ENCODE data around the gene SLC14A1. TPM values are rescaled to one million over a fixed set of nuclear protein-coding genes. Genes with fewer than 3 reads are reported as not detected.

Gene SLC14A1
- total RNA-seq, 1 experiment from 2014 or later: 2.3 TPM

GRCh38 chr18:45682181-45682580, 41.8 kb upstream of the SLC14A1 start:
- no peaks in the 10 kb centered on the region for H3K27me3 ChIP-seq (ENCODE audit: low read length)
- H4K20me1 ChIP-seq (ENCODE audit: low read length): no peaks in the 10 kb centered on the region
- no TSS peak for BruUV-seq (replicated peaks)
- H3K27ac ChIP-seq (ENCODE audit: low read length): no peak overlapping the region
- H3K9me2 ChIP-seq (replicated peaks; ENCODE audit: low read length): no peaks in the 10 kb centered on the region
- H3F3A ChIP-seq (ENCODE audit: low read length, unreplicated experiment): no peaks in the 10 kb centered on the region
- no peak for ATAC-seq
- no peaks in the 10 kb centered on the region for H3K36me3 ChIP-seq (ENCODE audit: low read depth, low read length)
- H3K9ac ChIP-seq (ENCODE audit: low read length): no peak overlapping the region
- H3K4me3 ChIP-seq (ENCODE audit: low read length): no peak overlapping the region
- H3K9me3 ChIP-seq (ENCODE audit: low read length): no peaks in the 10 kb centered on the region
- no peaks in the 10 kb centered on the region for H3K79me2 ChIP-seq (ENCODE audit: low read length)
- intact Hi-C loops (cut with micrococcal nuclease): no loop called here
- no peaks in the 10 kb centered on the region for H3K4me1 ChIP-seq (ENCODE audit: insufficient read depth, low read length)
- no peak overlapping the region for H3K4me2 ChIP-seq (ENCODE audit: low read length)
- ChIA-PET CTCF (no interaction called here), POLR2A (ENCODE audit: unreplicated experiment) (no interaction called here)
- DNase-seq: no peak
- TF ChIP-seq EZH2 (IDR thresholded peaks at IDR 0.05; ENCODE audit: low read length, unreplicated experiment) (no peak), CTCF (conservative IDR thresholded peaks at IDR 0.05; ENCODE audit: low read depth, low read length) (no peak), EZH2phosphoT487 (IDR thresholded peaks at IDR 0.05; ENCODE audit: borderline replicate concordance, low read length) (no peak)
- H2AFZ ChIP-seq (ENCODE audit: low read length): no peak overlapping the region

- H3K9me2 ChIP-seq (replicated peaks; ENCODE audit: low read length): no peaks in the 10 kb centered on the region
- intact Hi-C loops (cut with micrococcal nuclease): no loop called here
- no peaks in the 10 kb centered on the region for H3K4me1 ChIP-seq (ENCODE audit: insufficient read depth, low read length)
- ChIA-PET POLR2A (ENCODE audit: unreplicated experiment) (no interaction called here), CTCF (no interaction called here)
- BruUV-seq (replicated peaks): no TSS peak
- DNase-seq (no peak), ATAC-seq (no peak)
- no peaks in the 10 kb centered on the region for H3F3A ChIP-seq (ENCODE audit: low read length, unreplicated experiment)
- H2AFZ ChIP-seq (ENCODE audit: low read length): no peak overlapping the region
- H3K79me2 ChIP-seq (ENCODE audit: low read length): no peaks in the 10 kb centered on the region
- no peaks in the 10 kb centered on the region for H4K20me1 ChIP-seq (ENCODE audit: low read length)
- no peak overlapping the region for H3K4me3 ChIP-seq (ENCODE audit: low read length)
- no peaks in the 10 kb centered on the region for H3K9me3 ChIP-seq (ENCODE audit: low read length)
- no peak overlapping the region for H3K4me2 ChIP-seq (ENCODE audit: low read length)
- H3K36me3 ChIP-seq (ENCODE audit: low read depth, low read length): no peaks in the 10 kb centered on the region
- no peak overlapping the region for H3K9ac ChIP-seq (ENCODE audit: low read length)
- no peak overlapping the region for H3K27ac ChIP-seq (ENCODE audit: low read length)
- no peak for TF ChIP-seq CTCF (conservative IDR thresholded peaks at IDR 0.05; ENCODE audit: low read depth, low read length)
- no peak for TF ChIP-seq EZH2phosphoT487 (IDR thresholded peaks at IDR 0.05; ENCODE audit: borderline replicate concordance, low read length)
- no peak for TF ChIP-seq EZH2 (IDR thresholded peaks at IDR 0.05; ENCODE audit: low read length, unreplicated experiment)
- no peaks in the 10 kb centered on the region for H3K27me3 ChIP-seq (ENCODE audit: low read length)
These were observed 39.5 kb upstream of the SLC14A1 start for GRCh38 chr18:45684341-45685115.

GRCh38 chr18:45686891-45687611, 36.9 kb upstream of the SLC14A1 start:
- ATAC-seq: no peak
- Histone ChIP-seq H3K4me2 (ENCODE audit: low read length) (no peak overlapping the region), H3F3A (ENCODE audit: low read length, unreplicated experiment) (no peaks in the 10 kb centered on the region), H3K27ac (ENCODE audit: low read length) (no peak overlapping the region), H3K9ac (ENCODE audit: low read length) (no peak overlapping the region), H3K9me3 (ENCODE audit: low read length) (no peaks in the 10 kb centered on the region), H4K20me1 (ENCODE audit: low read length) (no peaks in the 10 kb centered on the region), H3K9me2 (replicated peaks; ENCODE audit: low read length) (no peaks in the 10 kb centered on the region), H3K4me1 (ENCODE audit: insufficient read depth, low read length) (peaks cover 5% of the 10 kb centered on the region; the same call in 1 of the 2 replicates), H2AFZ (ENCODE audit: low read length) (no peak overlapping the region), H3K79me2 (ENCODE audit: low read length) (no peaks in the 10 kb centered on the region), H3K36me3 (ENCODE audit: low read depth, low read length) (no peaks in the 10 kb centered on the region), H3K4me3 (ENCODE audit: low read length) (no peak overlapping the region), H3K27me3 (ENCODE audit: low read length) (no peaks in the 10 kb centered on the region)
- no peak for TF ChIP-seq CTCF (conservative IDR thresholded peaks at IDR 0.05; ENCODE audit: low read depth, low read length)
- TF ChIP-seq EZH2 (IDR thresholded peaks at IDR 0.05; ENCODE audit: low read length, unreplicated experiment): no peak
- TF ChIP-seq EZH2phosphoT487 (IDR thresholded peaks at IDR 0.05; ENCODE audit: borderline replicate concordance, low read length): no peak
- BruUV-seq (replicated peaks): no TSS peak
- CTCF ChIA-PET: no interaction called here
- POLR2A ChIA-PET (ENCODE audit: unreplicated experiment): no interaction called here
- DNase-seq: no peak
- intact Hi-C loops (cut with micrococcal nuclease): no loop called here

Measured in PC-3 (cell line).